IPS-18a (cell line): ENCODE measurements around the gene CNIH1.
"Not testable (repeated sequence)": the region's sequence is repeated elsewhere in the genome, so short reads cannot be mapped to it uniquely, and the experiment has no call there.

Source experiments
- H3K27ac ChIP-seq: one replicate; pipeline ENCODE4 v1.5.1; 2013; ENCODE audit warnings: low read length
- H3K27me3 ChIP-seq: one replicate; pipeline ENCODE4 v1.6.1; 2013; ENCODE audit warnings: mild to moderate bottlenecking, low read length; ENCODE audit not compliant: control insufficient read depth, insufficient read depth
- H3K36me3 ChIP-seq: one replicate; pipeline ENCODE4 v1.6.1; 2013; ENCODE audit warnings: low read depth, low read length; ENCODE audit not compliant: control insufficient read depth
- H3K4me1 ChIP-seq: one replicate; pipeline ENCODE4 v1.6.1; 2013; ENCODE audit warnings: low read depth, low read length; ENCODE audit not compliant: control insufficient read depth
- H3K4me3 ChIP-seq: one replicate; pipeline ENCODE4 v1.5.1; 2013; ENCODE audit warnings: low read length
- H3K9ac ChIP-seq: one replicate; pipeline ENCODE4 v1.6.1; 2013; ENCODE audit warnings: mild to moderate bottlenecking, low read length, moderate library complexity
- H3K9me3 ChIP-seq: one replicate; pipeline ENCODE4 v1.6.1; 2013; ENCODE audit warnings: low read depth, low read length; ENCODE audit not compliant: control insufficient read depth

CNIH1 gene

GRCh38 chr14:54462048-54462447 is 20.9 kb upstream of the CNIH1 start:
- no peaks in the 10 kb centered on the region for H3K27me3 ChIP-seq
- H3K27ac ChIP-seq, result no peak overlapping the region
- no peaks in the 10 kb centered on the region for H3K4me1 ChIP-seq

GRCh38 chr14:54459106-54459505 is 17.9 kb upstream of the CNIH1 start:
- Histone ChIP-seq H3K9ac (no peak overlapping the region), H3K36me3 (no peaks in the 10 kb centered on the region), H3K27ac (no peak overlapping the region), H3K4me1 (no peaks in the 10 kb centered on the region), H3K4me3 (no peak overlapping the region), H3K27me3 (no peaks in the 10 kb centered on the region), H3K9me3 (no peaks in the 10 kb centered on the region)

More at GRCh38 chr14:54462048-54462447, 20.9 kb upstream of the CNIH1 start:
- no peaks in the 10 kb centered on the region for H3K36me3 ChIP-seq
- H3K4me3 ChIP-seq, result no peak overlapping the region
- H3K9ac ChIP-seq, result no peak overlapping the region
- no peaks in the 10 kb centered on the region for H3K9me3 ChIP-seq

GRCh38 chr14:54458536-54458935 is 17.4 kb upstream of the CNIH1 start:
- not testable (repeated sequence) for H3K27me3 ChIP-seq, H3K4me3 ChIP-seq, H3K9me3 ChIP-seq, H3K36me3 ChIP-seq, H3K4me1 ChIP-seq, H3K27ac ChIP-seq, H3K9ac ChIP-seq

- H3K4me1 ChIP-seq, result no peaks in the 10 kb centered on the region
- no peaks in the 10 kb centered on the region for H3K27me3 ChIP-seq
- H3K27ac ChIP-seq, result no peak overlapping the region
- no peaks in the 10 kb centered on the region for H3K36me3 ChIP-seq
- H3K4me3 ChIP-seq, result no peak overlapping the region
- H3K9ac ChIP-seq, result no peak overlapping the region
- no peaks in the 10 kb centered on the region for H3K9me3 ChIP-seq
Measured at GRCh38 chr14:54457609-54457996, 16.4 kb upstream of the CNIH1 start.

- not testable (repeated sequence) for H3K27ac ChIP-seq, H3K27me3 ChIP-seq, H3K9ac ChIP-seq, H3K36me3 ChIP-seq, H3K4me3 ChIP-seq, H3K4me1 ChIP-seq, H3K9me3 ChIP-seq
Measured at GRCh38 chr14:54456820-54457608, 15.8 kb upstream of the CNIH1 start.

GRCh38 chr14:54455363-54455762 is 14.2 kb upstream of the CNIH1 start:
- Histone ChIP-seq H3K27me3 (no peaks in the 10 kb centered on the region), H3K36me3 (no peaks in the 10 kb centered on the region), H3K9ac (no peak overlapping the region), H3K9me3 (no peaks in the 10 kb centered on the region), H3K4me3 (no peak overlapping the region), H3K27ac (no peak overlapping the region), H3K4me1 (no peaks in the 10 kb centered on the region)

GRCh38 chr14:54453990-54454389 is 12.8 kb upstream of the CNIH1 start:
- not testable (repeated sequence) for H3K27me3 ChIP-seq, H3K36me3 ChIP-seq, H3K9me3 ChIP-seq, H3K4me1 ChIP-seq, H3K27ac ChIP-seq, H3K9ac ChIP-seq, H3K4me3 ChIP-seq

GRCh38 chr14:54453252-54453651 is 12.1 kb upstream of the CNIH1 start:
- H3K4me1 ChIP-seq, result no peaks in the 10 kb centered on the region
- no peak overlapping the region for H3K4me3 ChIP-seq
- no peaks in the 10 kb centered on the region for H3K36me3 ChIP-seq
- H3K27ac ChIP-seq, result no peak overlapping the region
- no peak overlapping the region for H3K9ac ChIP-seq
- no peaks in the 10 kb centered on the region for H3K27me3 ChIP-seq
- H3K9me3 ChIP-seq, result no peaks in the 10 kb centered on the region

- H3K9ac ChIP-seq, result no peak overlapping the region
- no peaks in the 10 kb centered on the region for H3K27me3 ChIP-seq
- H3K4me1 ChIP-seq, result no peaks in the 10 kb centered on the region
- H3K4me3 ChIP-seq, result no peak overlapping the region
- H3K27ac ChIP-seq, result no peak overlapping the region
- H3K36me3 ChIP-seq, result no peaks in the 10 kb centered on the region
- no peaks in the 10 kb centered on the region for H3K9me3 ChIP-seq
Measured at GRCh38 chr14:54451961-54452360, 10.8 kb upstream of the CNIH1 start.

- Histone ChIP-seq H3K9ac (no peak overlapping the region), H3K27ac (no peak overlapping the region), H3K4me3 (no peak overlapping the region), H3K4me1 (no peaks in the 10 kb centered on the region), H3K27me3 (no peaks in the 10 kb centered on the region), H3K36me3 (no peaks in the 10 kb centered on the region), H3K9me3 (no peaks in the 10 kb centered on the region)
Measured at GRCh38 chr14:54451121-54451601, 10.0 kb upstream of the CNIH1 start.

GRCh38 chr14:54450535-54450934 is 9.4 kb upstream of the CNIH1 start:
- Histone ChIP-seq H3K4me1 (no peaks in the 10 kb centered on the region), H3K9ac (no peak overlapping the region), H3K27me3 (no peaks in the 10 kb centered on the region), H3K27ac (no peak overlapping the region), H3K36me3 (no peaks in the 10 kb centered on the region), H3K9me3 (no peaks in the 10 kb centered on the region), H3K4me3 (no peak overlapping the region)

GRCh38 chr14:54447231-54447692 is 6.1 kb upstream of the CNIH1 start:
- Histone ChIP-seq H3K9me3 (no peaks in the 10 kb centered on the region), H3K9ac (no peak overlapping the region), H3K36me3 (no peaks in the 10 kb centered on the region), H3K4me3 (no peak overlapping the region), H3K4me1 (no peaks in the 10 kb centered on the region), H3K27me3 (no peaks in the 10 kb centered on the region), H3K27ac (no peak overlapping the region)
